GM21786 (cell line): ENCODE measurements around the gene ADGB.
A peak's percentile ranks its signal among the peaks of the same experiment; 100 is the strongest.
"Not testable (repeated sequence)": the region's sequence is repeated elsewhere in the genome, so short reads cannot be mapped to it uniquely, and the experiment has no call there.

Experiments used
- ATAC-seq: cut with Tn5 transposase; IDR thresholded peaks from one replicate; pipeline ENCODE4 v1.9.1; 2021; ENCODE audit not compliant: unreplicated experiment

Gene ADGB

GRCh38 chr6:146815511-146816462 is 217.0 kb downstream of the ADGB start:
- not testable (repeated sequence) for ATAC-seq

DNA sequence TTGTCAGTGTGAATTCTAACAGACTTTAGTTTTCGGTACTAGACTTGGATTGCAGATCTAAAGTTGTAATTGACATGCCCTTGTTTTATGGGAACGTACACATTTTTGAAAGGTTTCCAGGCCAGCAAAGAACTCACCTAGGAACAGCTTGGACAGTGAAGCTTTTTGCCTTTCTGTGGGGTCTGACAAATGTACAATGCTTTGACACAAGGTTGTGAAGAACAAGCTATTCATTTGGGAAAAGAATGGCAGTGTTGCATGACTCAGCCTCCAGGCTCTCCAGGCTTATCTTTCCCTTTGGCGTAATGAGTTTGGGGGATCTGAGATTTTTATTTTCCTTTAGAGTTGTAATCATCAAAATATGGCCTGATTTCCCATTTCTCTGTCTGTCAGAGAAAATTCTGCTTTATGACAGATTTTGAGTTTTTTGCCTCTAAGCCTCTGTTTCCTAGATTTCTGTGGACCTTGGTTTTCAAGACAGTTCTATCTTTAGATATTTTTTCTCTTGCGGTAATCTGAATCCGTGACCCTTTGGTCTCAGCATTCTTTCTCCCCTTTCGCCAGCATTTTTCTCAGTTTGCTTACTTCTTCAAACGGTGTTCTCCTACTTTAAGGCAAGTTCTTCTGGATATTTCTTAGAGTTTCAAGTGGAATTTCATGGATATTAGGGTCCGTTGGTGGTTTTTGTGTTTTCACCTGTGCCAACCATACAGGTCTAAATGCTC is 221.0 kb downstream of the ADGB start:
- no peak for ATAC-seq

DNA sequence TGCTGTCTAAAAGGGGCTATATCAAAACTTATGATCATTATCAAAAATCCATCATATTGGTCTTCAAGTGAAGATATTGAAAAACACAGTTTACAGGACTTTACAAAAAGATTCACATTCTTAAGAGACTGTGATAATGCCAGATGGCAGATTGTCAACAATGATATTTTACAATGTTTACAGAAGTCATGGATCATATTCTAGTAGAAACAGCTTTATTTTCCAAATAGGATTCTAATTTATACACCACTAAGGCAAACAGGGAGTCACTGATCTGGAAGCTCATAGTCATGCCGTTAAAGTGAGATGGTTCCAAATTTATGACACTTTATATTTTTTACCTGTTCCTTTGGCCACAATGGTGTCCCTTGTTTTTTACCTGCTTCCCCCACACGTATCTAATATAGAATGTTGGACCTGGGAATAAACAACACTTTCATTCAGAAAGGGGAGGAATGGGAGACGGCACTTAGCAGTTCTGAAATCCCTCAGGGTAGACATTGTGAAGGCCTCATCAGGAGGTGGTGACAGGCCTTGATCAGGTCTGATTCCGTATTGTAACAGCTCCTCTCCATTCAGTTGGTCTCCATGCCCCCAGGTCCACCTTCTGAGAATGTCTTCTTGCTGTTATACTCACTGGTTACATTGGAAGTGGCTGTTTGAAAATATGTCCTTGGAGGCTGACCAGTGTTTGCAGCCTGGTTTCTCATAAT is 228.6 kb downstream of the ADGB start:
- ATAC-seq = no peak

GRCh38 chr6:146829792-146830565 is 231.2 kb downstream of the ADGB start:
- ATAC-seq = no peak

GRCh38 chr6:146833157-146833556 is 234.4 kb downstream of the ADGB start:
- ATAC-seq = no peak

GRCh38 chr6:146840216-146840615 is 241.4 kb downstream of the ADGB start:
- ATAC-seq = no peak

DNA sequence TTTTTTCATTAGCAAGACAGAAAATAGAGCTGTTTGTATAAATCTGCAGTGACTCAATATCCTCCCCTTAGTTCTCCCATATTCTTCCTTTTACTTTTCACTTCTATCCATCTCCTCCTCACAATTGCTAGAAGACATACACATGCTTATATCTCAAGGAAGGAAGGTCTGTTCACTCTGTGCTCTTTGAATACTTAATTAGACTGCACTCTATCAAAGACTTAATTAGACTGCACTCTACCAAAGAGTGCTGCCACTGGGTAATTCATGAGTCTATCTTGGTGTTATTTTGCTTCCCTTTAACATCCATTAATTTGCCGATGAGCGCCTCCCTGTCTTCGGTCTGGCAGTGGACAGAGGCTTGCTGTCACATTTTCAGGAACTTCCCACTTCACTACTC is 241.9 kb downstream of the ADGB start:
- ATAC-seq = no peak

DNA sequence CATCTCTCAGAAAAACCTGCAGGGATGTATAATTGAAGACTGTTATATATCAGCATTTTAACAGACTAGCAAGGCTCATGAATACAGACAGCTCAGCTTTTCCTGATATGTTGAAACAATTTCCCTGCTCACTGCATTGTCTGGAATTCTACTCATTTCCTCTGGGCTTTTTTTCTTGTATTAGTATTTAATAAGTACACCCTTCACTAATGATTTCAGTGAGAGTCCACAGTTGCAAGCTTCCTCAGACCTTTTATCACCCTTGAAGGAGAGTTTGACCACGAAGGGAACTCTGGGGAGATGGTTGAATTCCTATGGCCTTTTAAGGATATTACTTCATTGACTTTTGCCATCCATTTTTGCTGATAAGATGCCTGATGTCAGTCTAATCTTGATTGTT is 248.7 kb downstream of the ADGB start:
- no peak for ATAC-seq

DNA sequence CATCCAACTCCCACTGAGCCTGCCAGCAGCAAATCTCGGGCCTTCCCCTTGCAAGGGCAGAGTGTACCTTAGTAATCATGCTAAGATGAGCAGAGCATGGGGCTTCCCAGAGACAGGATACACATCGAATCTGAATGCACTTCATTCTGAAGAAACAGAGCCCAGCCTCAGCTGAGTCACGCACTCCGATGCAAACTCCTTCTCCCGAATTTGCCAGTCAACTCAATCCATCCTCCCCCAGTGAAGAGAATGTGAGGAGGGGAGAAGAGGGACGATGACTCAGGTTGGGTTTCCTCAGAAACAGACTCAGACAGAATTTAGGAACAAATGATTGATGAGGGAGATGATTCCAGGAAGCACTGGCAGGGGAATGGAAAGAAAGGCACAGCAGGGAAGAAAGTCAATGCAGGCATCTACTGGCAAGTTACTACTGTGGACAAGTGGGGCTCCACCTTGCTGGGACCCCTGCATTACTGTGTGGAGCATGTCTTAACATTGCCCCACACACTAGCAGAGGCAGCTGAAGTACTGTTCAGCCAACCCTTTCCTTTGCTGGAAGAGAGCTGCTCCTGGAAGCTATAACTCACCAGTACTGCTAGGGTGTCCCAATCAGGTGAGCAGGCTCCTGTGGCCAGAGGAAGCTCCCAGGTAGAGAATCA is 251.6 kb downstream of the ADGB start:
- peak; percentile 40 for ATAC-seq

DNA sequence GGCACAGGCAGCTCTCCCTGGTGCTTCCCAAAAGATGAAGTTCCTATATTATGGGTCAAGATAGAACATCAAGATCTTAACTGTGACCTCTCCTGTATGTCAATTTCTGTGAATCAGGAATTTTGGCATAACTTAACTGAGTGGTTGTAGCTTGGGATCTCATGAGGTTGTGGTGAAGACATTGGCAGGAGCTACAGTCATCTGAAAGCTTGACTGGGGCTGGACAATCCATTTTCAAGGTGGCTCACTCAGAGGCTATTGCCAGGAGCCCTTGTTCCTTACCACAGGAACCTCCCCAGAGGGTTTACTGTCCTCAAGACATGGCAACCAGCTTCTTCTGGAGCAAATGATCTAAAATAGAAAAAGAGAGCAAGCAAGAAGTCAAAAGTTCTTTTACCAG is 252.2 kb downstream of the ADGB start:
- no peak for ATAC-seq

DNA sequence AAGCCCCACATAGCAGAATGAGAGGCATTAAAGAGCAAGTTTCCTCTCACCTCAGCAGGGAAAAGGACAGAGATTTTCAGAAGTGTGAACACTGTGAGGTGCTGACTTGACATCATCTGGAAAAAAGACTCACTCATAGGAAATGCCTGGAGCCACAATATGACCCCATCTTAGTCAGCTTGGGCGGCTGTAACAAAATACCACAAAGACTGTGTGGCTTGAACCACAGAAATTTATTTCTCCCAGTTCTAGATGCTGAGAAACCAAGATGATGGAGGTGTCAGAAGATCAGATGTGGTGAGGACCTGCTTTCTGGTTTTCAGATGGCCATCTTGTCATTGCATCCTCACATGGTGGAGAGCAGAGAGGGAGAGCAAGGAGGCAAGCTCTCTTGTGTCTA is 253.1 kb downstream of the ADGB start:
- ATAC-seq = no peak

DNA sequence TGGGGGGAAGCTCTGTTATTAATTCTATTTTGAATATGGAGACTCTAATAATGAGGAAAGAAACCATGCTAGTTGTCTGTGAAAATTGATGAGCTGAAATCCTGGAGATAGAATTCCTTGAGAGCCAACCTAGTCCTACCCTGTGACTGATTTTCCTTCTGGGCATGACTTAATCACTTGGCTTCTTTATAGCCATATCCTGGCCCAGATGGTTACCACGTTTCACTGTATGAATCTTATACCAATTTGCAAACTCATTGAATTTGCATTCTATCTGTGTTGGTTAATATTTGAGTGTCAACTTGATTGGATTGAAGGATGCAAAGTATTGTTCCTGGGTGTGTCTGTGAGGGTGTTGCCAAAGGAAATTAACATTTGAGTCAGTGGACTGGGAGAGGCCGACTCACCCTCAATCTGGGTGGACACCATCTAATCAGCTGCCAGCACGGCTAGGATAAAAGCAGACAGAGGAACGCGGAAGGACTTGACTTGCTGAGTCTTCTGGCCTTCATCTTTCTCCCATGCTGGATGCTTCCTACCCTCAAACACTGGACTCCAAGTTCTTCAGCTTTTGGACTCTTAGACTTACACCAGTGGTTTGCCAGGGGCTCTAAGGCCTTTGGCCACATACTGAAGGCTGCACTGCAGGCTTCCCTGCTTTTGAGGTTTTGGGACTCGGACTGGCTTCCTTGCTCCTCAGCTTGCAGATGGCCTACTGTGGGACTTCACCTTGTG is 255.9 kb downstream of the ADGB start:
- not testable (repeated sequence) for ATAC-seq

DNA sequence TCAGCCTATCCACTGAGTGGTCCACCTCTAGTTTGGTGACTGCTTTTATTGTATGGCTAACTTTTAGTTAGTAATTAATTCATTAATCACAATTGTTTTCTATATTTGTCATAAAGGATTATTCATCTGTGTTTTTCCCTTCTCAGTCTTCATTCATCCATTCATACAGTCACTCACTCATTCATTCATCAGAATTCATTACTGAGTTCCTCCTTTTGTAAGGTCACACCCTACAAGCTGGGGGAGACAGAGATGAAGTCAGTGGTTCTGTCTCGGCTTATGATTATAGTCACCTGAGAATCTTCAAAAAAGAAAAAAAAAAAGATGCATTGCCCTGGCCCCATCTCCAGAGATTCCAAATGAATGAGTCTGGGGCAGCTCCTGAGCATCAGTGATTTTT is 257.1 kb downstream of the ADGB start:
- no peak for ATAC-seq

DNA sequence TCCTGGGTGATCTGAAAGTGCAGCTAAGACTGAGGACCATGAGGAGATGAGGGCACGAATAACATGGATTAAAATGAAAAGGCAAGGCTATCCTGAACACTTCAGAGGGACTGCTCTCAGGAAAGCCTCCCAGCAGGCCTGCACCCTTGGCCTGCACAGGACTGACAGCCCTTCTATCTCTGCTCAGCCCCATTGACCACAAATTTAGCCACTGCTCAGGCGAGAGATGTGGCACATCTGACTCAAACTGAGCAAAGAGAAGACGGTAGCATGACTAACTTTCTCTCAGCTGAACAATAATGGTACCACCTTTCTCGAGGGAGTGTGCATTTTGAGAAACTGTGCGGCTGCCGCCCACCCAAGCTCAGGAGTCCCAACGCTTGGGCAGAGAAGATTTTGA is 257.5 kb downstream of the ADGB start:
- ATAC-seq = peak; percentile 49

GRCh38 chr6:146857180-146857979 is 258.6 kb downstream of the ADGB start:
- peak; percentile 91 for ATAC-seq

- ATAC-seq = peak; percentile 18
These were observed 259.2 kb downstream of the ADGB start for GRCh38 chr6:146857980-146858347.

GRCh38 chr6:146859206-146859605 is 260.4 kb downstream of the ADGB start:
- no peak for ATAC-seq

- no peak for ATAC-seq
These were observed 261.2 kb downstream of the ADGB start for GRCh38 chr6:146859795-146860495.
